ENCODE results near the gene SLC25A30. TPM values are rescaled to one million over a fixed set of nuclear protein-coding genes. Genes with fewer than 3 reads are reported as not detected.

The SLC25A30 gene
- total and polyA plus RNA-seq, 2 of the 13 experiments (the other 11 are each of a cell fraction or from before 2014, with no cell fraction given) = 19.6 to 22.5 TPM

DNA sequence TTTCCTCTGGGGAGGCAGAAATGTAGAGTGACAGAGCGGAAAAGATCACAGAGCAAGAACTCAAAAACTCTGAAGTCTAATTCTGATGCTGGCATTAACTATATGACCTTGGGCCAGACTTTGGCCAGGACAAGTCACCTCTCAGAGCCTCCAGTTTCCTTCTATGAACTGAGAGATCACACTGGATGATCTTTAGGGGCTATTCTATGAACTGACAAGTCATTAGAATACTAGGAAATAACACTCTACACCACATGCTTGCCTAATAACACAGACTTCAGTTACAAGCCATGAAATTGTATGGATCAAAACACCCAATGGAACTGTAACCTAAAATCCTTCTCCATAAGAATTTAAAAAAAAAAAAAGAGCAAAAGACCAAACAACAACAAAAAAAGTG, 16.9 kb downstream of the SLC25A30 start (continued):
- TF ChIP-seq, protein P1, sequence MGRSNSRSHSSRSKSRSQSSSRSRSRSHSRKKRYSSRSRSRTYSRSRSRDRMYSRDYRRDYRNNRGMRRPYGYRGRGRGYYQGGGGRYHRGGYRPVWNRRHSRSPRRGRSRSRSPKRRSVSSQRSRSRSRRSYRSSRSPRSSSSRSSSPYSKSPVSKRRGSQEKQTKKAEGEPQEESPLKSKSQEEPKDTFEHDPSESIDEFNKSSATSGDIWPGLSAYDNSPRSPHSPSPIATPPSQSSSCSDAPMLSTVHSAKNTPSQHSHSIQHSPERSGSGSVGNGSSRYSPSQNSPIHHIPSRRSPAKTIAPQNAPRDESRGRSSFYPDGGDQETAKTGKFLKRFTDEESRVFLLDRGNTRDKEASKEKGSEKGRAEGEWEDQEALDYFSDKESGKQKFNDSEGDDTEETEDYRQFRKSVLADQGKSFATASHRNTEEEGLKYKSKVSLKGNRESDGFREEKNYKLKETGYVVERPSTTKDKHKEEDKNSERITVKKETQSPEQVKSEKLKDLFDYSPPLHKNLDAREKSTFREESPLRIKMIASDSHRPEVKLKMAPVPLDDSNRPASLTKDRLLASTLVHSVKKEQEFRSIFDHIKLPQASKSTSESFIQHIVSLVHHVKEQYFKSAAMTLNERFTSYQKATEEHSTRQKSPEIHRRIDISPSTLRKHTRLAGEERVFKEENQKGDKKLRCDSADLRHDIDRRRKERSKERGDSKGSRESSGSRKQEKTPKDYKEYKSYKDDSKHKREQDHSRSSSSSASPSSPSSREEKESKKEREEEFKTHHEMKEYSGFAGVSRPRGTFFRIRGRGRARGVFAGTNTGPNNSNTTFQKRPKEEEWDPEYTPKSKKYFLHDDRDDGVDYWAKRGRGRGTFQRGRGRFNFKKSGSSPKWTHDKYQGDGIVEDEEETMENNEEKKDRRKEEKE (IDR thresholded peaks at IDR 0.05) = no peak

DNA sequence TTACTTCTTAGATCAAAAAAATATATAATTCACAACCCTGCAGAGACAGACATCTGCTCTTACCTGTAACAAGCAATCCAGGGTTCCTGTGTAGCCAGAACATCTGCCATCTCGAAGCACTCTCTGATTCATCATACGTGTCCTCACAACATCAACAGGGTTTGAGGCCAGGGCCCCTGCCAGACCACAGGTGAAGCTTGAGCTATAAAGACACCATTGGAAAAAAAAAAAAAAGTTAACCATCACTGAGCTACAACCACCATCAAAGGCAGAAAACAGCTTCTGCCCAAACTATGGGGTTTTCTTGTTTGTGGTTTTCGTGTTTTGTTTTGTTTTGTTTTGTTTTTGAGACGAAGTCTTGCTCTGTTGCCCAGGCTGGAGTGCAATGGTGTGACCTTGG, 19.3 kb downstream of the SLC25A30 start:
- DNase-seq (ENCODE audit: low spot score) = no peak
- intact Hi-C loops (cut with micrococcal nuclease; ENCODE audit: unreplicated experiment) = no loop called here
- TF ChIP-seq KLF6 (CRISPR knock-in tag; IDR thresholded peaks at IDR 0.05) (no peak), ZNF33A (CRISPR knock-in tag; IDR thresholded peaks at IDR 0.05; ENCODE audit: borderline replicate concordance) (no peak), GFI1 (CRISPR knock-in tag; IDR thresholded peaks at IDR 0.05; ENCODE audit: borderline replicate concordance) (no peak), GABPB1 (CRISPR knock-in tag; IDR thresholded peaks at IDR 0.05) (no peak), PAF1 (CRISPR knock-in tag; IDR thresholded peaks at IDR 0.05) (no peak), ZNF44 (CRISPR knock-in tag; IDR thresholded peaks at IDR 0.05) (no peak), ZNF644 (CRISPR knock-in tag; IDR thresholded peaks at IDR 0.05; ENCODE audit: low read depth) (no peak), XBP1 (CRISPR knock-in tag; IDR thresholded peaks at IDR 0.05) (no peak), PAXIP1 (CRISPR knock-in tag; conservative IDR thresholded peaks at IDR 0.05) (no peak), U2AF1 (optimal IDR thresholded peaks at IDR 0.05; ENCODE audit: low read depth, low read length) (no peak), ZNF629 (CRISPR knock-in tag; conservative IDR thresholded peaks at IDR 0.05) (no peak), IRX3 (CRISPR knock-in tag; IDR thresholded peaks at IDR 0.05; ENCODE audit: borderline replicate concordance, low read depth) (no peak), ELF3 (CRISPR knock-in tag; IDR thresholded peaks at IDR 0.05) (no peak), KLF16 (CRISPR knock-in tag; IDR thresholded peaks at IDR 0.05) (no peak), ZNF749 (CRISPR knock-in tag; IDR thresholded peaks at IDR 0.05; ENCODE audit: borderline replicate concordance) (no peak), TFE3 (CRISPR knock-in tag; IDR thresholded peaks at IDR 0.05) (no peak)

More for the DNA sequence above, 19.3 kb downstream of the SLC25A30 start:
- no peak overlapping the region for H2AFZ ChIP-seq (ENCODE audit: low read length)
- in situ Hi-C loops (cut with HindIII; ENCODE audit: extremely low pct_ligation_motif_present, low pct_unique_long_range_greater_than_20kb) = no loop called here
- CTCF ChIA-PET (ENCODE audit: low intra/inter-chr PET ratio, low total read pairs) = no interaction called here
- no TSS peak for BruUV-seq (replicated peaks)
- no peaks in the 10 kb centered on the region for H3K27me3 ChIP-seq (ENCODE audit: control insufficient read depth in 1 of 2, insufficient read depth in 2 of 2, low read length in 2 of 2)
- FAIRE-seq (no peak), ATAC-seq (no peak)
- H3K9ac ChIP-seq (ENCODE audit: insufficient read depth, low read depth, low read length) = no peak overlapping the region
- POLR2A ChIA-PET = interaction anchor here (1.6 kb wide), 1 partner anchor 19 kb away, joined by 3 read pairs; the partner anchor contains the start of gene SLC25A30
- no peaks in the 10 kb centered on the region for H3K79me2 ChIP-seq (ENCODE audit: insufficient read depth, low read length)
- peaks cover under 1% of the 10 kb centered on the region; the same call in 1 of the 2 replicates for H3K4me1 ChIP-seq (ENCODE audit: insufficient read depth, low read length)
- WGBS (ENCODE audit: low lambda C conversion rate) = 98% methylated on average over 4 of the region's 4 CpGs
- H3K9me3 ChIP-seq (ENCODE audit: low read length) = no peaks in the 10 kb centered on the region
- H3K4me2 ChIP-seq (ENCODE audit: low read depth, low read length) = no peak overlapping the region
- no peak overlapping the region for H3K27ac ChIP-seq (ENCODE audit: extremely low read length, insufficient read depth, low read length)
- no peaks in the 10 kb centered on the region for H4K20me1 ChIP-seq (ENCODE audit: insufficient read depth, low read length)
- peaks cover 14 to 71% of the 10 kb centered on the region in 2 experiments for H3K36me3 ChIP-seq (replicated peaks in 1 of 2; ENCODE audit: control insufficient read depth in 1 of 2, insufficient read depth in 2 of 2, low read length in 2 of 2)
- H3K4me3 ChIP-seq (replicated peaks in 1 of 3; ENCODE audit: insufficient read depth in 1 of 3, low read depth in 2 of 3, low read length in 3 of 3) = no peak overlapping the region

All from HepG2 (cell line).